ENCODE results near the gene RC3H2.
"Not testable (repeated sequence)": the region's sequence is repeated elsewhere in the genome, so short reads cannot be mapped to it uniquely, and the experiment has no call there.

Gene RC3H2

GRCh38 chr9:122841501-122841900 is 63.7 kb downstream of the RC3H2 start:
- no peak for DNase-seq (ENCODE audit: low read depth)

- DNase-seq (ENCODE audit: low read depth): not testable (repeated sequence)
Measured at GRCh38 chr9:122838441-122838840, 66.7 kb downstream of the RC3H2 start.

- no peak for DNase-seq (ENCODE audit: low read depth)
Measured at GRCh38 chr9:122837266-122837850, 67.8 kb downstream of the RC3H2 start.

- DNase-seq (ENCODE audit: low read depth): no peak
Measured at GRCh38 chr9:122835313-122835731, 69.8 kb downstream of the RC3H2 start.

- no peak for DNase-seq (ENCODE audit: low read depth)
Measured at GRCh38 chr9:122832194-122832593, 73.0 kb downstream of the RC3H2 start.

GRCh38 chr9:122828965-122829284 is 76.2 kb downstream of the RC3H2 start:
- DNase-seq (ENCODE audit: low read depth): not testable (repeated sequence)

- DNase-seq (ENCODE audit: low read depth): peak; percentile 8
Measured at GRCh38 chr9:122827761-122828093, 77.4 kb downstream of the RC3H2 start.

GRCh38 chr9:122822938-122823337 is 82.2 kb downstream of the RC3H2 start:
- no peak for DNase-seq (ENCODE audit: low read depth)

- no peak for DNase-seq (ENCODE audit: low read depth)
Measured at GRCh38 chr9:122822056-122822455, 83.1 kb downstream of the RC3H2 start.

GRCh38 chr9:122821278-122821943 is 83.7 kb downstream of the RC3H2 start:
- no peak for DNase-seq (ENCODE audit: low read depth)

- DNase-seq (ENCODE audit: low read depth): no peak
Measured at GRCh38 chr9:122820490-122820845, 84.7 kb downstream of the RC3H2 start.

GRCh38 chr9:122819791-122820489 is 85.2 kb downstream of the RC3H2 start:
- DNase-seq (ENCODE audit: low read depth): no peak

- no peak for DNase-seq (ENCODE audit: low read depth)
Measured at GRCh38 chr9:122819326-122819725, 85.8 kb downstream of the RC3H2 start.

GRCh38 chr9:122816163-122816867 is 88.8 kb downstream of the RC3H2 start:
- DNase-seq (ENCODE audit: low read depth): no peak

GRCh38 chr9:122815544-122815943 is 89.6 kb downstream of the RC3H2 start:
- no peak for DNase-seq (ENCODE audit: low read depth)

GRCh38 chr9:122814545-122814944 is 90.6 kb downstream of the RC3H2 start:
- DNase-seq (ENCODE audit: low read depth): no peak

GRCh38 chr9:122812736-122813135 is 92.4 kb downstream of the RC3H2 start:
- no peak for DNase-seq (ENCODE audit: low read depth)

GRCh38 chr9:122810306-122810946 is 94.7 kb downstream of the RC3H2 start:
- DNase-seq (ENCODE audit: low read depth): peak; percentile 34

- not testable (repeated sequence) for DNase-seq (ENCODE audit: low read depth)
Measured at GRCh38 chr9:122809261-122809660, 95.9 kb downstream of the RC3H2 start.

- DNase-seq (ENCODE audit: low read depth): no peak
Measured at GRCh38 chr9:122808141-122808540, 97.0 kb downstream of the RC3H2 start.

- no peak for DNase-seq (ENCODE audit: low read depth)
Measured at GRCh38 chr9:122807271-122807900, 97.8 kb downstream of the RC3H2 start.

GRCh38 chr9:122806661-122807060 is 98.5 kb downstream of the RC3H2 start:
- no peak for DNase-seq (ENCODE audit: low read depth)
